RWPE1 (cell line): ENCODE data around the gene KMT5B.

ENCODE experiments used
- CTCF ChIA-PET: fragments of 350-600 bp; sonication (Branson Sonifier 250); formaldehyde crosslinking; extraction: SDS; loops from one replicate; lab custom pipeline; 2021; lab: Yijun Ruan, JAX
- POLR2A ChIA-PET: fragments of 400-600 bp; formaldehyde crosslinking; extraction: SDS; loops from one replicate; lab custom pipeline; 2020; ENCODE audit warnings: antibody characterized with exemption; ENCODE audit not compliant: low non-redundant PET; lab: Yijun Ruan, JAX
- DNase-seq: peaks from one replicate; pipeline ENCODE4 v3.0.0; 2012; ENCODE audit warnings: low spot score
- H3K27ac ChIP-seq: fragments of 450-650 bp; 2 replicates; pipeline ENCODE4 v1.5.1; 2017
- CTCF ChIP-seq: fragments of 450-650 bp; conservative IDR thresholded peaks from 2 replicates; pipeline ENCODE4 v1.5.1; 2017; ENCODE audit warnings: low read depth, mild to moderate bottlenecking

The KMT5B gene

GRCh38 chr11:68158580-68158979, 54.5 kb downstream of the KMT5B start:
- CTCF ChIA-PET = no interaction called here
- POLR2A ChIA-PET = no interaction called here
- no peak for TF ChIP-seq CTCF
- no peak overlapping the region for H3K27ac ChIP-seq
- no peak for DNase-seq

- no peak overlapping the region for H3K27ac ChIP-seq
- ChIA-PET POLR2A (no interaction called here), CTCF (no interaction called here)
- TF ChIP-seq CTCF = no peak
- DNase-seq = no peak
These were observed 59.4 kb downstream of the KMT5B start for GRCh38 chr11:68153742-68154141.

- POLR2A ChIA-PET = no interaction called here
- H3K27ac ChIP-seq = no peak overlapping the region
- CTCF ChIA-PET = interaction anchor here (0.6 kb wide), 1 partner anchor 57 kb away, joined by 3 read pairs; no protein-coding TSS in a partner anchor
- no peak for TF ChIP-seq CTCF
- peak; percentile 45 for DNase-seq
These were observed 63.1 kb downstream of the KMT5B start for GRCh38 chr11:68150037-68150436.

- TF ChIP-seq CTCF = no peak
- DNase-seq = no peak
- ChIA-PET CTCF (no interaction called here), POLR2A (no interaction called here)
- no peak overlapping the region for H3K27ac ChIP-seq
These were observed 63.7 kb downstream of the KMT5B start for GRCh38 chr11:68149417-68149816.

- no peak for DNase-seq
- H3K27ac ChIP-seq = no peak overlapping the region
- CTCF ChIA-PET = no interaction called here
- no peak for TF ChIP-seq CTCF
- POLR2A ChIA-PET = no interaction called here
These were observed 64.2 kb downstream of the KMT5B start for GRCh38 chr11:68148879-68149278.

- DNase-seq = no peak
- TF ChIP-seq CTCF = no peak
- ChIA-PET CTCF (interaction anchor here (0.6 to 1.2 kb wide), 2 partner anchors 10 to 31 kb away, joined by 3 to 4 read pairs; no protein-coding TSS in a partner anchor), POLR2A (no interaction called here)
- H3K27ac ChIP-seq = no peak overlapping the region
These were observed 64.9 kb downstream of the KMT5B start for GRCh38 chr11:68148071-68148805.
